ENCODE measurements around the gene ELOF1. TPM values are rescaled to one million over a fixed set of nuclear protein-coding genes. Genes with fewer than 3 reads are reported as not detected.

Gene ELOF1
- polyA plus RNA-seq, 2 donors, result 43.4 to 46.6 TPM

DNA sequence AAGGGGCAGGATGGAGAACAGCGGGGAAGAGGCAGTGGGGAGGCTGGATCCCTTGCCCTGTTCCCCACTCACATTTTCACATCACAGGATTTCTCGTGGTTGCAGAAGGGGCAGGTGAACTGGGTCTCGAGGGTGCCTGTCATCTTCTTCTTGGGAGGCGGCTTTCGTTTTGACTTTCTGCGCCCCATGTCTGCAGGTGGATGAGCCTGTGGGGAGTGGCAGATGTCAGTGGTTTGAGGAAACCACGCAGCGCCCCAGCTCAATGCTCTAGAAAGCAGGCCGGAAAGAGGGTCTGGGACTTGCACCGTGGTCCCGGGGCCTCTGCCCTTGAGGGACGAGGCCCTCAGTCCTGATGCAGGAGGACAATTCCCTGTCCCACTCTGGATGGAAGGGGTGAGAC lies 4.9 kb downstream of the ELOF1 start:
- WGBS, 2 donors, result 82 to 83% methylated on average over 12 of the region's 12 CpGs

DNA sequence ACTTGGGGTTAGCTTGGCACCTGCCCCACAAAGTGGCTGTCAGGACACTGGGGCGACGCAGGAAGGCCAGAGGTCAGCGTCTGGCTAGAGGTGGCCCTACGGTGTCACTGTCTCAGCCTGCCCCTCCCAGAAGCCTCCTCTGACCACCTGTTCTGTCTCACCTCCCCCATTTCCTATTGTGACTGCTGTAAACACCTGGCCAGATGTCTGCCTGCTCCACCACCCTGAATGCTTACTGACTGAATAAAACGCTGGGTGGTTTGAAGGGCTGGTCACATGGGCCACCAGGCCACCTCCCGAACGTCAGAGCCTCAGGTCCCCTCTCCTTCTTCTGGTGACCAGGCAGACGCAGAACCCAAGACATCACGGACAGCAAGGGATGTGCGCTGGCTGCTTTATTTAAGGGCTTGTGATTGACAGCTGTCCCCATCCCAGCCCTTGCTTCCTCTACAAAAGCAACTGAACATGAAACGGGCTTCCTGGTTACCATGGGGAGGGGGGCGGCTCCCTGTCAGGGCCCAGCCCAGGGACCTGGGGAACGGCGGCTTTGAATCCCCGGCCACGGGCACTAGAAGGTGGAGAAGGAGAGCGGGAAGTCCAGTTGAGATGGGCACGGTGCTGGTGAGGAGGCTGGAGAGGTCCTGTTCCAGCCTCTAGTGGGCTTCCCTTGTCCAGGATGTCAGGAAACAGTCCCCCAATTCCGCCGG lies 6.2 kb downstream of the ELOF1 start:
- peak overlapping the region; percentile 19 to 34 for H3K27ac ChIP-seq (ENCODE audit: low read depth in 2 of 2, low read length in 1 of 2)
- H3K4me1 ChIP-seq (ENCODE audit: control insufficient read depth in 2 of 2, insufficient read depth in 2 of 2, low read length in 1 of 2), result no peaks in the 10 kb centered on the region
- WGBS, 2 donors, result 76 to 79% methylated on average over 20 of the region's 20 CpGs
- no peaks in the 10 kb centered on the region for H3K9me3 ChIP-seq (ENCODE audit: control insufficient read depth in 2 of 2, insufficient read depth in 1 of 2, low read depth in 1 of 2, low read length in 1 of 2)
- no peak overlapping the region for H3K4me3 ChIP-seq (ENCODE audit: low read depth in 1 of 2, low read length in 2 of 2)
- H3K27me3 ChIP-seq (ENCODE audit: control insufficient read depth in 1 of 2, insufficient read depth in 2 of 2, low read length in 2 of 2), result no peaks in the 10 kb centered on the region
- H3K36me3 ChIP-seq (ENCODE audit: control insufficient read depth in 2 of 2, insufficient read depth in 2 of 2, low read length in 1 of 2), result peaks cover 11 to 35% of the 10 kb centered on the region in 2 donors

More for the DNA sequence above, 4.9 kb downstream of the ELOF1 start:
- H3K36me3 ChIP-seq (ENCODE audit: control insufficient read depth in 2 of 2, insufficient read depth in 2 of 2, low read length in 1 of 2), result peaks cover 11 to 35% of the 10 kb centered on the region in 2 donors
- peaks cover 0 to 3% of the 10 kb centered on the region in 2 donors for H3K4me1 ChIP-seq (ENCODE audit: control insufficient read depth in 2 of 2, insufficient read depth in 2 of 2, low read length in 1 of 2)
- H3K9me3 ChIP-seq (ENCODE audit: control insufficient read depth in 2 of 2, insufficient read depth in 1 of 2, low read depth in 1 of 2, low read length in 1 of 2), result no peaks in the 10 kb centered on the region
- H3K27me3 ChIP-seq (ENCODE audit: control insufficient read depth in 1 of 2, insufficient read depth in 2 of 2, low read length in 2 of 2), result no peaks in the 10 kb centered on the region
- no peak overlapping the region for H3K4me3 ChIP-seq (ENCODE audit: low read depth in 1 of 2, low read length in 2 of 2)
- H3K27ac ChIP-seq (ENCODE audit: low read depth in 2 of 2, low read length in 1 of 2), result no peak overlapping the region

DNA sequence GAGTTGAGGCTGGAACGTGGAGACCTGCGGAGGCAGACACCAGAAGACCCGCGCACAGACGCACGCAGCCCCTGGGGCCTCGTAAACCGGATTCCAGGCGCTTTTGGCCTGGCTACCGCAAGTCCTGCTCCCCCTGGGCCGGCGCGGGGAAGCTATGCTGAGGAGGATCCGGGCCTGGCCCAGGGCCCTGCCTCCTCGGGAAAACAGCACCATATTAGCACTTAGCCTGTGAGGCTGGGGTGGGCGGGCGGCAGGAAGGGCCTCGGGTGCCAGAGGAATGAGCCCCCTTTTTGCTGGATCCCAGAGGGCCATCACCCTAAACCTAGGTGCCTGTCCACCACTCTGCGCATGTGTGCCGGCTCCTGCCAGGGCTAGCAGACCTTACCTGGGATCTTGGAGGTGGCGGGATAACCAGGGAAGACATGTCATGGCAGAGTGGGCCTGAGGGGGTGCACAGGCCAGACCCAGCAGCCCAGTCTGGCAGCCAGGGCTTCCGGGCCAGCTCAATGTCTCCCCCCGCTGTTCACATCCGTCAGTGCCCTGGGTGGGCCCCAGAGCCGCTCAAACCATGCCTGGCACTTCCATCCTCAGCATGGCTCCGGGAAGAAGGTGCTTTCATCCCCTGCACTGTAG lies 7.3 kb downstream of the ELOF1 start:
- no peaks in the 10 kb centered on the region for H3K27me3 ChIP-seq (ENCODE audit: control insufficient read depth in 1 of 2, insufficient read depth in 2 of 2, low read length in 2 of 2)
- H3K4me3 ChIP-seq (ENCODE audit: low read depth in 1 of 2, low read length in 2 of 2), result no peak overlapping the region
- H3K9me3 ChIP-seq (ENCODE audit: control insufficient read depth in 2 of 2, insufficient read depth in 1 of 2, low read depth in 1 of 2, low read length in 1 of 2), result no peaks in the 10 kb centered on the region
- no peaks in the 10 kb centered on the region for H3K4me1 ChIP-seq (ENCODE audit: control insufficient read depth in 2 of 2, insufficient read depth in 2 of 2, low read length in 1 of 2)
- H3K27ac ChIP-seq (ENCODE audit: low read depth in 2 of 2, low read length in 1 of 2), result peak overlapping the region; percentile 57 to 62
- H3K36me3 ChIP-seq (ENCODE audit: control insufficient read depth in 2 of 2, insufficient read depth in 2 of 2, low read length in 1 of 2), result peaks cover 11 to 37% of the 10 kb centered on the region in 2 donors
- 77 to 85% methylated on average over 26 of the region's 26 CpGs for WGBS, 2 donors

DNA sequence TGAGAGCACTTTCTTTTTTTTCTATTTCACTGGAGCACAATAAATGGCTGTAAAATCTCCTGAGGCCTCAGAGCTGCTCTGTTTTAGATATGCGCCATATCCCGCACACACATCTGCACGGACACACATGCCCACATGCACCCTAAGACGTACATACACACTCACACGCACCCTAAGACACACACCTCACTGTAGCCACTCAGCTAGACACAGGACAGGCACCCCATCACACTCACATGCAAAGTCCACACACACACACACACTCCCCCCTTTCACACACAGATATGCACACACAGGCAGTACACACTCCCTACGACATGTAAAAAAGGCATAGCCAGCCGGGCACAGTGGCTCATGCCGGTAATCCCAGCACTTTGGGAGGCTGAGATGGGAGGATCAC lies 8.8 kb downstream of the ELOF1 start:
- Histone ChIP-seq H3K9me3 (ENCODE audit: control insufficient read depth in 2 of 2, insufficient read depth in 1 of 2, low read depth in 1 of 2, low read length in 1 of 2) (no peaks in the 10 kb centered on the region), H3K36me3 (ENCODE audit: control insufficient read depth in 2 of 2, insufficient read depth in 2 of 2, low read length in 1 of 2) (peaks cover 5 to 29% of the 10 kb centered on the region in 2 donors), H3K4me3 (ENCODE audit: low read depth in 1 of 2, low read length in 2 of 2) (no peak overlapping the region), H3K4me1 (ENCODE audit: control insufficient read depth in 2 of 2, insufficient read depth in 2 of 2, low read length in 1 of 2) (no peaks in the 10 kb centered on the region), H3K27ac (ENCODE audit: low read depth in 2 of 2, low read length in 1 of 2) (peak overlapping the region in 1 of 2 donors; percentile 14), H3K27me3 (ENCODE audit: control insufficient read depth in 1 of 2, insufficient read depth in 2 of 2, low read length in 2 of 2) (no peaks in the 10 kb centered on the region)
- WGBS, 2 donors, result 84 to 88% methylated on average over 8 of the region's 8 CpGs

DNA sequence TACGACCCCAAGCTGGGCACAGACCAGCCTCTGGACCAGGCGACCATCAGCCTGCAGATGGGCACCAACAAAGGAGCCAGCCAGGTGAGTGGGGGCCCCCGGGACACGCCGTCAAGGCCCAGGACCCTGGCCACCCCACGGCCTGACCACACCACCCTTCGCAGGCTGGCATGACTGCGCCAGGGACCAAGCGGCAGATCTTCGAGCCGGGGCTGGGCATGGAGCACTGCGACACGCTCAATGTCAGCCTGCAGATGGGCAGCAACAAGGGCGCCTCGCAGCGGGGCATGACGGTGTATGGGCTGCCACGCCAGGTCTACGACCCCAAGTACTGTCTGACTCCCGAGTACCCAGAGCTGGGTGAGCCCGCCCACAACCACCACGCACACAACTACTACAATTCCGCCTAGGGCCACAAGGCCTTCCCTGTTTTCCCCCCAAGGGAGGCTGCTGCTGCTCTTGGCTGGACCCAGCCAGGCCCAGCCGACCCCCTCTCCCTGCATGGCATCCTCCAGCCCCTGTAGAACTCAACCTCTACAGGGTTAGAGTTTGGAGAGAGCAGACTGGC lies 9.6 kb downstream of the ELOF1 start:
- WGBS, 2 donors, result 90 to 91% methylated on average over 24 of the region's 24 CpGs
- Histone ChIP-seq H3K27me3 (ENCODE audit: control insufficient read depth in 1 of 2, insufficient read depth in 2 of 2, low read length in 2 of 2) (no peaks in the 10 kb centered on the region), H3K4me1 (ENCODE audit: control insufficient read depth in 2 of 2, insufficient read depth in 2 of 2, low read length in 1 of 2) (no peaks in the 10 kb centered on the region), H3K9me3 (ENCODE audit: control insufficient read depth in 2 of 2, insufficient read depth in 1 of 2, low read depth in 1 of 2, low read length in 1 of 2) (no peaks in the 10 kb centered on the region), H3K4me3 (ENCODE audit: low read depth in 1 of 2, low read length in 2 of 2) (no peak overlapping the region), H3K27ac (ENCODE audit: low read depth in 2 of 2, low read length in 1 of 2) (no peak overlapping the region), H3K36me3 (ENCODE audit: control insufficient read depth in 2 of 2, insufficient read depth in 2 of 2, low read length in 1 of 2) (peaks cover 5 to 28% of the 10 kb centered on the region in 2 donors)

DNA sequence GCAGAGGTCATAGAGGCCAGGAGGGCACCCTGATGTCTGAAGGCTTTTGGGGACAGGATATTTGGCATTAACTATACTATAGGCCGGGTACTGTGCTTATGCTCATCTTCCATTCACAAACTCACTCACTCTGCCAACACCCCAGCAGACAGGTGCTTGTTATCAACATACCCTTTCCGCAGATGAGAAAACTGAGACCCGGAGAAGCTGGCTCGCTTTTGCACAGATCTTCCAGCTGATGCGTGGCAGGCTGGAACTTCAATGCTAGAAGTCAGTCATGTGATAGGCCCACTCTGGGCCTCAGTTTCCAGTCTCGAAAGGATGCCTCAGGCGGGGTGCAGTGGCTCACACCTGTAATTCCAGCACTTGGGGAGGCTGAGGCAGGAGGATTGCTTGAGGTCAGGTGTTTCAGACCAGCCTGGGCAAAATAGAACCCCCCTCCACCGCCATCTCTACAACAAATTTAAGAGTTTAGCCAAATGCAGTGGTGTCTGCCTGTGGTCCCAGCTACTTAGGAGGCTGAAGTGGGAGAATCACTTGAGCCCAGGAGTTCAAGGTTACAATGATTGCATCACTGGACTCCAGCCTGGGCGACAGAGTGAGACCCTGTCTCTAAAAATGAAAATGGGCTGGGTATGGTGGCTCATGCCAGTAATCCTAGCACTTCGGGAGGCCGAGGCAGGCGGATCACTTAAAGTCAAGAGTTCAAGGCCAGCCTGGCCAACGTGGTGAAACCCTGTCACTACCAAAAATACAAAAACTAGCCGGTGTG lies 10.9 kb downstream of the ELOF1 start:
- Histone ChIP-seq H3K4me1 (ENCODE audit: control insufficient read depth in 2 of 2, insufficient read depth in 2 of 2, low read length in 1 of 2) (no peaks in the 10 kb centered on the region), H3K36me3 (ENCODE audit: control insufficient read depth in 2 of 2, insufficient read depth in 2 of 2, low read length in 1 of 2) (peaks cover 0 to 15% of the 10 kb centered on the region in 2 donors), H3K9me3 (ENCODE audit: control insufficient read depth in 2 of 2, insufficient read depth in 1 of 2, low read depth in 1 of 2, low read length in 1 of 2) (no peaks in the 10 kb centered on the region), H3K27ac (ENCODE audit: low read depth in 2 of 2, low read length in 1 of 2) (no peak overlapping the region), H3K27me3 (ENCODE audit: control insufficient read depth in 1 of 2, insufficient read depth in 2 of 2, low read length in 2 of 2) (no peaks in the 10 kb centered on the region), H3K4me3 (ENCODE audit: low read depth in 1 of 2, low read length in 2 of 2) (no peak overlapping the region)
- 88 to 90% methylated on average over 14 of the region's 14 CpGs for WGBS, 2 donors

DNA sequence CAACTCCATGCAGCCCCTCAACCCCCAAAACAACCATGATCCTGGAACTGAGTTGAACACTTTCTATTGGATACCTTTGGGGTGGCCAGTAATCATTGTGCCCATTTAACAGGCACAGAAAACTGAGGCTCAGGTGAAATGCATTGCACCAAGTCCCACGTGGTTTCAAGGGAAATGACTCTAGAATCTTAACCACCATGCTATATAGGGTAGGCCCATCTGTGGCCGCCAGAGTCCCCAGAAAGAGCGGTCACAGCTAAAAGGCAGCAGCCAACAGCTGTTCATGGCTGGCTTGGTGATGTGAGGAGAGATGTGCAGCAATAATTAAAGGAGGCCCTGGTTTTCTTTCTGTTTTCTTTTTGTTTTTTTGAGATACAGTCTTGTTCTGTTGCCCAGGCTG lies 17.8 kb downstream of the ELOF1 start:
- WGBS, 2 donors, result 59 to 66% methylated on average over 3 of the region's 3 CpGs
- Histone ChIP-seq H3K4me3 (ENCODE audit: low read depth in 1 of 2, low read length in 2 of 2) (no peak overlapping the region), H3K27ac (ENCODE audit: low read depth in 2 of 2, low read length in 1 of 2) (peak overlapping the region in 1 of 2 donors; percentile 50), H3K27me3 (ENCODE audit: control insufficient read depth in 1 of 2, insufficient read depth in 2 of 2, low read length in 2 of 2) (no peaks in the 10 kb centered on the region), H3K9me3 (ENCODE audit: control insufficient read depth in 2 of 2, insufficient read depth in 1 of 2, low read depth in 1 of 2, low read length in 1 of 2) (no peaks in the 10 kb centered on the region), H3K4me1 (ENCODE audit: control insufficient read depth in 2 of 2, insufficient read depth in 2 of 2, low read length in 1 of 2) (no peaks in the 10 kb centered on the region), H3K36me3 (ENCODE audit: control insufficient read depth in 2 of 2, insufficient read depth in 2 of 2, low read length in 1 of 2) (no peaks in the 10 kb centered on the region)

DNA sequence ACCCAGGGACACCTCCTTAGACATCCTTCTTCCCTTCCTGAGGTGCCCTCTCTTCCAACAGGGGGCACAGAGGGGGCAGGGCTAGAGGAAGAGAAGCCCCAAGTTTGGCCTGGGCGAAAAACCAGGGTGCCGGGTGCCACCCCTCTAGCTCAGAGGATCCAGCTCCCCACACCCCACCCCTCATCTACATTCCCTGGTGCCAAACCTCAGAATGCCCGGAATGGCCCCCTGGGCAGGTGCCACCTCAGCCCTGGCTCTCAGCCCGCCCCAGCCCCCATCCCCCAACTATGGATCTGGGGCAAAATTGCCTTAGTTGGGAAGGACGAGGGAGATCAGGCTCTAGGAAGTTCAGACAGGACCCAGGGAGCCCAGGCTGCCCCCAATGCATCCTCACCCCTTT lies 18.4 kb downstream of the ELOF1 start:
- 49 to 64% methylated on average over 5 of the region's 5 CpGs for WGBS, 2 donors
- Histone ChIP-seq H3K9me3 (ENCODE audit: control insufficient read depth in 2 of 2, insufficient read depth in 1 of 2, low read depth in 1 of 2, low read length in 1 of 2) (no peaks in the 10 kb centered on the region), H3K27ac (ENCODE audit: low read depth in 2 of 2, low read length in 1 of 2) (peak overlapping the region; percentile 69 to 82), H3K4me3 (ENCODE audit: low read depth in 1 of 2, low read length in 2 of 2) (peak overlapping the region in 1 of 2 donors; percentile 34), H3K27me3 (ENCODE audit: control insufficient read depth in 1 of 2, insufficient read depth in 2 of 2, low read length in 2 of 2) (no peaks in the 10 kb centered on the region), H3K36me3 (ENCODE audit: control insufficient read depth in 2 of 2, insufficient read depth in 2 of 2, low read length in 1 of 2) (no peaks in the 10 kb centered on the region), H3K4me1 (ENCODE audit: control insufficient read depth in 2 of 2, insufficient read depth in 2 of 2, low read length in 1 of 2) (no peaks in the 10 kb centered on the region)

DNA sequence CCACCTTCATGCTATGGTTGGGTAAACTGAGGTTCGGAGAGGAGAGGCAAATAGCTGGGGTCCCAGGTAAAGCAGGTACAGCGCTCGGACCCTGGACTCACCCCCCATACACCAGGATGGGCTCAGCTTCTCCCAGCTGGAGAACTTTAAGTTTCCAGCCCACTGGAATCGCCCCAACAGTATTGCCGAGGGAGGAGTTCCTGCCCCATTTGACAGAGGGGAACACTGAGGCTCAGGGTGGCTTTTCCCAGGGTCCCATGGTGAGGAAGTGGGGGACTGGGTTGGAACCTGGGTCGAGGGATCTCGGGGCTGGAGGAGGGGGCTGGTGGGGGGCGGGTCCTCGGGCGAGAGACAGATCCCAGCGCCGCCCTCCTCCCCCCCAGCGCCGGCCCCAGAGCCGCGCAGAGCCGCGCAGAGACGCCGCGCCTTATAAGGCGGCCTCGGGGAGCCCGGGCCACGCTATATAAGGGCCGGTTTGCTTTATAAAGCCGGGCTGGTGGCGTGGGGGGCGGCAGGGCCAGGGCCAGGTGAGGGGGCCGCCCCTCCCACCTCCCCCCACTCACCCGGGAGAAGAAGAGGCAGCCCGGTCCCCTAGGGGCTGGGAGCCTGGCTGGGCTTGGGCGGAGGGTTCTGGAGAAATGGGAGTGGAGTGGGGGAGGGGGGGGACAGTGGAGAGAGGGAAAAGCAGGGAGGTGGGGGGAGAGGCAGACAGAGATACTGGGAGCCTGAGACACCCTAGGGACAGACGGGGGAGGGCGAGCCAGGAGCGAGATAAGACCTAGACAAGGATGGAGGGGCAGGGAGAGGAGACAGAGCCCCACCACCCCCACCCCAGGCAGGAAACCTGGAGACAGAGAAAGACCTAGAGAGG lies 19.3 kb downstream of the ELOF1 start:
- Histone ChIP-seq H3K4me3 (ENCODE audit: low read depth in 1 of 2, low read length in 2 of 2) (peak overlapping the region; percentile 34 to 41), H3K36me3 (ENCODE audit: control insufficient read depth in 2 of 2, insufficient read depth in 2 of 2, low read length in 1 of 2) (no peaks in the 10 kb centered on the region), H3K27ac (ENCODE audit: low read depth in 2 of 2, low read length in 1 of 2) (peak overlapping the region; percentile 74 to 89), H3K27me3 (ENCODE audit: control insufficient read depth in 1 of 2, insufficient read depth in 2 of 2, low read length in 2 of 2) (no peaks in the 10 kb centered on the region), H3K9me3 (ENCODE audit: control insufficient read depth in 2 of 2, insufficient read depth in 1 of 2, low read depth in 1 of 2, low read length in 1 of 2) (no peaks in the 10 kb centered on the region), H3K4me1 (ENCODE audit: control insufficient read depth in 2 of 2, insufficient read depth in 2 of 2, low read length in 1 of 2) (no peaks in the 10 kb centered on the region)
- WGBS, 2 donors, result 13 to 17% methylated on average over 29 to 36 of the region's 36 CpGs
